ENCODE data around the gene BAHCC1.

BAHCC1 gene

GRCh38 chr17:81480140-81481072 is 85.1 kb downstream of the BAHCC1 start:
- DNase-seq (ENCODE audit: low read depth): no peak

- peak; percentile 51 for DNase-seq (ENCODE audit: low read depth)
Observed at GRCh38 chr17:81481073-81481799, 86.0 kb downstream of the BAHCC1 start.

GRCh38 chr17:81481815-81482505 is 86.7 kb downstream of the BAHCC1 start:
- no peak for DNase-seq (ENCODE audit: low read depth)

GRCh38 chr17:81482673-81483072 is 87.4 kb downstream of the BAHCC1 start:
- DNase-seq (ENCODE audit: low read depth): no peak

GRCh38 chr17:81483085-81483861 is 88.0 kb downstream of the BAHCC1 start:
- DNase-seq (ENCODE audit: low read depth): no peak

GRCh38 chr17:81483862-81484194 is 88.6 kb downstream of the BAHCC1 start:
- DNase-seq (ENCODE audit: low read depth): no peak

- peak; percentile 83 for DNase-seq (ENCODE audit: low read depth)
Observed at GRCh38 chr17:81484195-81484979, 89.1 kb downstream of the BAHCC1 start.

GRCh38 chr17:81486199-81486810 is 91.0 kb downstream of the BAHCC1 start:
- DNase-seq (ENCODE audit: low read depth): no peak

GRCh38 chr17:81487089-81487486 is 91.8 kb downstream of the BAHCC1 start:
- no peak for DNase-seq (ENCODE audit: low read depth)

- DNase-seq (ENCODE audit: low read depth): peak; percentile 79
Observed at GRCh38 chr17:81487487-81488275, 92.4 kb downstream of the BAHCC1 start.

- no peak for DNase-seq (ENCODE audit: low read depth)
Observed at GRCh38 chr17:81488276-81488860, 93.1 kb downstream of the BAHCC1 start.

GRCh38 chr17:81489012-81489997 is 94.0 kb downstream of the BAHCC1 start:
- DNase-seq (ENCODE audit: low read depth): no peak

GRCh38 chr17:81489998-81490992 is 95.0 kb downstream of the BAHCC1 start:
- DNase-seq (ENCODE audit: low read depth): no peak

GRCh38 chr17:81491181-81491581 is 95.9 kb downstream of the BAHCC1 start:
- no peak for DNase-seq (ENCODE audit: low read depth)

- DNase-seq (ENCODE audit: low read depth): no peak
Observed at GRCh38 chr17:81491761-81492160, 96.5 kb downstream of the BAHCC1 start.

- DNase-seq (ENCODE audit: low read depth): no peak
Observed at GRCh38 chr17:81492202-81492601, 96.9 kb downstream of the BAHCC1 start.

GRCh38 chr17:81492706-81493105 is 97.4 kb downstream of the BAHCC1 start:
- no peak for DNase-seq (ENCODE audit: low read depth)
